GM12875 (cell line): ENCODE measurements around the gene DPP10.

Experiments
- H3K4me3 ChIP-seq: one replicate; pipeline ENCODE4 v1.5.1; 2011; ENCODE audit warnings: low read depth, low read length, control low read depth
- CTCF ChIP-seq: IDR thresholded peaks from 2 replicates; pipeline ENCODE4 v1.5.1; 2011; ENCODE audit warnings: low read depth, mild to moderate bottlenecking, control low read depth, inconsistent platforms, low read length, moderate library complexity, borderline replicate concordance; ENCODE audit not compliant: insufficient read depth

The DPP10 gene

GRCh38 chr2:114579542-114579941 is 137.1 kb downstream of the DPP10 start:
- TF ChIP-seq CTCF = no peak
- no peak overlapping the region for H3K4me3 ChIP-seq

- no peak for TF ChIP-seq CTCF
- H3K4me3 ChIP-seq = no peak overlapping the region
Observed at GRCh38 chr2:114580691-114581090, 138.2 kb downstream of the DPP10 start.

GRCh38 chr2:114598329-114598728 is 155.9 kb downstream of the DPP10 start:
- TF ChIP-seq CTCF = no peak
- H3K4me3 ChIP-seq = no peak overlapping the region

GRCh38 chr2:114609203-114609602 is 166.8 kb downstream of the DPP10 start:
- no peak overlapping the region for H3K4me3 ChIP-seq
- TF ChIP-seq CTCF = no peak

GRCh38 chr2:114609801-114610200 is 167.4 kb downstream of the DPP10 start:
- TF ChIP-seq CTCF = no peak
- no peak overlapping the region for H3K4me3 ChIP-seq

GRCh38 chr2:114610677-114611076 is 168.2 kb downstream of the DPP10 start:
- no peak for TF ChIP-seq CTCF
- no peak overlapping the region for H3K4me3 ChIP-seq

- TF ChIP-seq CTCF = no peak
- no peak overlapping the region for H3K4me3 ChIP-seq
Observed at GRCh38 chr2:114614592-114614991, 172.2 kb downstream of the DPP10 start.
